IMR-90 (cell line): ENCODE data around the gene MYO9B. TPM values are rescaled to one million over a fixed set of nuclear protein-coding genes. Genes with fewer than 3 reads are reported as not detected.

ENCODE experiments used
- ATAC-seq: fragments of 200-7000 bp; cut with Tn5 transposase; 2 replicates; pipeline ENCODE4 v1.9.1; 2020; ENCODE audit warnings: low read depth, mild to moderate bottlenecking, moderate library complexity
- BruUV-seq: library from RNA; stranded (reverse); fragments of 400-500 nt; replicated peaks from 2 replicates; lab custom pipeline; 2021; lab: Mats Ljungman, UMichigan
- CTCF ChIA-PET: fragments of 300-600 bp; formaldehyde crosslinking; extraction: SDS; loops from one replicate; lab custom pipeline; 2021; ENCODE audit warnings: antibody characterized with exemption; lab: Yijun Ruan, JAX
- POLR2A ChIA-PET: fragments of 300-600 bp; sonication (Branson Sonifier 250); formaldehyde crosslinking; loops from one replicate; lab custom pipeline; 2022; ENCODE audit warnings: antibody characterized with exemption; ENCODE audit not compliant: unreplicated experiment; lab: Charles Lee
- DNase-seq: peaks from one replicate; pipeline ENCODE4 v3.0.0; 2013
- H2AFZ ChIP-seq: replicated peaks from 2 replicates; pipeline ENCODE3; 2013; ENCODE audit warnings: low read length, mild to moderate bottlenecking; ENCODE audit not compliant: poor library complexity
- H2AK5ac ChIP-seq: 2 replicates; pipeline ENCODE4 v1.6.1; 2013; ENCODE audit warnings: low read depth, low read length, inconsistent platforms
- H2AK9ac ChIP-seq: replicated peaks from 2 replicates; pipeline ENCODE3; 2013; ENCODE audit warnings: mild to moderate bottlenecking, low read depth, low read length, moderate library complexity; ENCODE audit not compliant: poor library complexity
- H2BK120ac ChIP-seq: 2 replicates; pipeline ENCODE4 v1.6.1; 2013; ENCODE audit warnings: low read depth, low read length, inconsistent platforms
- H2BK15ac ChIP-seq: 3 replicates; pipeline ENCODE4 v1.6.1; 2013; ENCODE audit warnings: low read depth, low read length, inconsistent platforms
- H2BK20ac ChIP-seq: 2 replicates; pipeline ENCODE4 v1.6.1; 2013; ENCODE audit warnings: low read depth, mild to moderate bottlenecking, inconsistent platforms, low read length, moderate library complexity
- H2BK5ac ChIP-seq: 2 replicates; pipeline ENCODE4 v1.6.1; 2013; ENCODE audit warnings: mild to moderate bottlenecking, low read depth, low read length, inconsistent platforms; ENCODE audit not compliant: poor library complexity, severe bottlenecking
- H3K14ac ChIP-seq: replicated peaks from 2 replicates; pipeline ENCODE4 v1.6.1; 2013; ENCODE audit warnings: low read depth, low read length, inconsistent platforms
- H3K18ac ChIP-seq: 2 replicates; pipeline ENCODE4 v1.6.1; 2013; ENCODE audit warnings: low read depth, low read length, control low read depth
- H3K23ac ChIP-seq: 2 replicates; pipeline ENCODE4 v1.6.1; 2013; ENCODE audit warnings: low read depth, low read length, inconsistent platforms
- H3K27ac ChIP-seq: 2 replicates; pipeline ENCODE4 v1.5.1; 2013; ENCODE audit warnings: mild to moderate bottlenecking, control low read depth, low read length; ENCODE audit not compliant: insufficient read depth
- H3K27me3 ChIP-seq: 2 replicates; pipeline ENCODE4 v1.6.1; 2013; ENCODE audit warnings: low read length; ENCODE audit not compliant: control insufficient read depth, insufficient read depth
- H3K36me3 ChIP-seq: 2 replicates; pipeline ENCODE4 v1.6.1; 2013; ENCODE audit warnings: low read length, mixed read lengths; ENCODE audit not compliant: control insufficient read depth, insufficient read depth
- H3K4ac ChIP-seq: 2 replicates; pipeline ENCODE4 v1.6.1; 2013; ENCODE audit warnings: low read depth, low read length, inconsistent platforms
- H3K4me1 ChIP-seq: 2 replicates; pipeline ENCODE4 v1.6.1; 2013; ENCODE audit warnings: low read length, mixed read lengths; ENCODE audit not compliant: control insufficient read depth, insufficient read depth
- H3K4me2 ChIP-seq: 2 replicates; pipeline ENCODE4 v1.6.1; 2013; ENCODE audit warnings: low read depth, mild to moderate bottlenecking, control low read depth, low read length, moderate library complexity
- H3K4me3 ChIP-seq: 2 replicates; pipeline ENCODE4 v1.5.1; 2013; ENCODE audit warnings: low read depth, mild to moderate bottlenecking, control low read depth, low read length, moderate library complexity; ENCODE audit not compliant: insufficient read depth
- H3K56ac ChIP-seq: 2 replicates; pipeline ENCODE4 v1.6.1; 2013; ENCODE audit warnings: low read length, inconsistent platforms; ENCODE audit not compliant: insufficient read depth; ENCODE audit errors: extremely low read depth
- H3K79me1 ChIP-seq, 2 experiments: 2 replicates each; pipeline ENCODE4 v1.6.1; 2013; ENCODE audit warnings: low read length in 2 of 2, inconsistent platforms in 1 of 2, low read depth in 1 of 2
- H3K9ac ChIP-seq: 2 replicates; pipeline ENCODE4 v1.6.1; 2013; ENCODE audit warnings: low read depth, low read length, control low read depth
- H3K9me1 ChIP-seq: 2 replicates; pipeline ENCODE4 v1.6.1; 2013; ENCODE audit warnings: low read length, inconsistent platforms; ENCODE audit not compliant: insufficient read depth
- H3K9me3 ChIP-seq: 2 replicates; pipeline ENCODE4 v1.6.1; 2013; ENCODE audit warnings: low read length; ENCODE audit not compliant: control insufficient read depth, insufficient read depth
- H4K20me1 ChIP-seq: 2 replicates; pipeline ENCODE4 v1.6.1; 2013; ENCODE audit warnings: low read length, inconsistent platforms; ENCODE audit not compliant: insufficient read depth
- H4K5ac ChIP-seq: 2 replicates; pipeline ENCODE4 v1.6.1; 2013; ENCODE audit warnings: mild to moderate bottlenecking, low read depth, low read length, control low read depth
- H4K8ac ChIP-seq, 2 experiments: 2 replicates each; pipeline ENCODE4 v1.6.1; 2013; ENCODE audit warnings: low read depth in 2 of 2, low read length in 2 of 2, control low read depth in 1 of 2, inconsistent platforms in 1 of 2
- H4K91ac ChIP-seq: 2 replicates; pipeline ENCODE4 v1.6.1; 2013; ENCODE audit warnings: low read depth, low read length, inconsistent platforms; ENCODE audit not compliant: insufficient read depth
- CTCF ChIP-seq: conservative IDR thresholded peaks from 2 replicates; pipeline ENCODE4 v1.5.1; 2012; ENCODE audit warnings: mild to moderate bottlenecking, low read depth, low read length, improper control_type of control experiment
- MAFK ChIP-seq: IDR thresholded peaks from 2 replicates; pipeline ENCODE4 v1.6.1; 2012; ENCODE audit warnings: low read depth, low read length, improper control_type of control experiment
- RAD21 ChIP-seq: IDR thresholded peaks from 2 replicates; pipeline ENCODE4 v1.6.1; 2012; ENCODE audit warnings: low read length, improper control_type of control experiment
- WGBS, 2 experiments: methylation state at CpG; one replicate each; pipeline versions ENCODE4 v1.1.5 to v1.1.7; 2013; ENCODE audit warnings: missing lambda C conversion rate in 2 of 2; ENCODE audit not compliant: insufficient read length in 1 of 2; ENCODE audit errors: extremely low coverage in 2 of 2; 5-methylcytosine and 5-hydroxymethylcytosine counted together
- dilution Hi-C: fragments of 300-500 bp; cut with HindIII; formaldehyde crosslinking; loops from one replicate; pipeline ENCODE4 v1.14.3; 2018; ENCODE audit warnings: low sequenced_read_pairs; ENCODE audit not compliant: unreplicated experiment
- in situ Hi-C: fragments of 300-500 bp; cut with MboI; formaldehyde crosslinking; loops from 3 replicates; pipeline ENCODE4 v1.14.3; 2019; ENCODE audit warnings: low sequenced_read_pairs, inconsistent platforms, mixed read lengths
- intact Hi-C: fragments of 100-400 bp; cut with micrococcal nuclease; formaldehyde crosslinking; loops from 2 replicates; pipeline ENCODE4 v1.10.0; 2022
- polyA plus RNA-seq, 3 experiments: library from polyadenylated mRNA; depleted of rRNA; stranded (reverse); fragments of >200 nt; gene quantifications; 2 replicates each; pipeline ENCODE4 v1.2.3, GENCODE V29; 2012; ENCODE audit warnings: low replicate concordance in 1 of 3
- total RNA-seq: library from RNA; depleted of rRNA; stranded (reverse); fragments of >200 nt; gene quantifications from 2 replicates; pipeline ENCODE4 v1.2.3, GENCODE V29; 2012

MYO9B gene
- total and polyA plus RNA-seq, 2 of the 4 experiments (the other 2 are of a cell fraction): 61.8 to 77.8 TPM

GRCh38 chr19:17125062-17125727 is 49.6 kb downstream of the MYO9B start:
- in situ Hi-C loops: no loop called here
- peak; percentile 34 for DNase-seq
- dilution Hi-C loops: no loop called here
- BruUV-seq: no TSS peak
- Histone ChIP-seq H2AK9ac (peak overlapping the region; percentile 94), H3K18ac (peak overlapping the region; percentile 74), H3K4me2 (peak overlapping the region; percentile 25; the same call in 1 of the 2 replicates), H2BK5ac (peak overlapping the region; percentile 80), H3K4me3 (no peak overlapping the region), H3K79me1 (peaks cover 9 to 90% of the 10 kb centered on the region in 2 experiments), H3K27ac (peak overlapping the region; percentile 69; the same call in 1 of the 2 replicates), H3K27me3 (no peaks in the 10 kb centered on the region), H3K23ac (peak overlapping the region; percentile 94; the same call in 1 of the 2 replicates), H4K91ac (peak overlapping the region; percentile 82), H3K14ac (peak overlapping the region; percentile 99), H3K4ac (peak overlapping the region; percentile 89), H3K4me1 (peaks cover 11% of the 10 kb centered on the region), H3K56ac (no peak overlapping the region), H2BK20ac (no peak overlapping the region; the same call in 1 of the 2 replicates), H4K20me1 (peaks cover 57% of the 10 kb centered on the region), H2AK5ac (peak overlapping the region; percentile 94; the same call in 1 of the 2 replicates), H4K8ac (peak overlapping the region; percentile 17 to 73; a peak in 1 of 4 replicates), H2BK120ac (peak overlapping the region; percentile 79), H3K9ac (no peak overlapping the region), H2BK15ac (no peak overlapping the region; the same call in 2 of the 3 replicates), H2AFZ (no peak overlapping the region), H4K5ac (peak overlapping the region; percentile 75), H3K9me1 (peaks cover 19% of the 10 kb centered on the region), H3K36me3 (peaks cover 20% of the 10 kb centered on the region), H3K9me3 (no peaks in the 10 kb centered on the region)
- POLR2A ChIA-PET: interaction anchor here (0.6 kb wide), 1 partner anchor 9 kb away, joined by 11 read pairs; no protein-coding TSS in a partner anchor
- intact Hi-C loops: no loop called here
- peak; percentile 28 for ATAC-seq
- WGBS, 2 experiments: 49% methylated on average over 4 of the region's 10 CpGs; no CpG with 5 or more reads in 1 of the 2 experiments
- CTCF ChIA-PET: no interaction called here
- no peak for TF ChIP-seq MAFK
- no peak for TF ChIP-seq RAD21
- TF ChIP-seq CTCF: no peak
